ENCODE results near the gene VKORC1L1.

DNA sequence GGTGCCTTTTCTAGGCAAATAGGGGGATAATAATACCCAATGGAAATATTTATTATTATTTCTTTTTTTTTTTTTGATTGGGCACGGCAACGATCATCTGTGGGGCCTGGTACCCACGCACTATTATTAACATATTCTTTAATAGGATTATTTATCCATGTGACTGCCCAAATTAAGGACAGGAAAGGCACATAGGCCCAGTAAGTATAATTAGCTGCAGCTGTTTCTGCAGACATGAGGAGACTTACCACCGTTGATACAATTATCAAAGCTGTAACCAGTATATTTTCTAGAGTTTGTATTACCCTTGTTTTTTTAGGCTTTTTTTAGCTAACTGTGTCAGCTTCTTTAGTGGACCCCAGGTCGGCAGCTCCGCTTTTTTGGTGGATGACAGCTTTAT, 134.4 kb downstream of the VKORC1L1 start:
- TF ChIP-seq CTCF (conservative IDR thresholded peaks at IDR 0.05) = no peak
- TF ChIP-seq ZFX (IDR thresholded peaks at IDR 0.05) = no peak
